Cortex of kidney (tissue), 1 donor: ENCODE results near the gene SRC.

Source experiments
- DNase-seq: peaks from one replicate; lab custom pipeline; 2025; lab: John Stamatoyannopoulos, UW

Gene SRC

DNA sequence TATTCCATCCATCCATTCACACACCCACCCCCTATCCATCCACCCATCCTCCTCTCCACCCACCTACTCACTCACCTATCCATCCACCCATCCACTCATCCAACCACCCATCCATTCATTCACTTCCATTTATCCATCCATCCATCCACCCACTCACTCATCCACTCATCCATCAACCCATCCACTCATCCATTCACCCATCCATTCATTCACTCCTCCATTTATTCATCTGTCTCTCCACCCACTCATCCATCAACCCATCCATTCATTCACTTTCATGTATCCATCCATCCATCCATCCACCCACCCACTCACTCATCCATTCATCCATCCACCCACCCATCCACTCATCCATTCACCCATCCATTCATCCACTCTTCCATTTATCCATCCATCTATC lies 84.1 kb downstream of the SRC start:
- no peak for DNase-seq

DNA sequence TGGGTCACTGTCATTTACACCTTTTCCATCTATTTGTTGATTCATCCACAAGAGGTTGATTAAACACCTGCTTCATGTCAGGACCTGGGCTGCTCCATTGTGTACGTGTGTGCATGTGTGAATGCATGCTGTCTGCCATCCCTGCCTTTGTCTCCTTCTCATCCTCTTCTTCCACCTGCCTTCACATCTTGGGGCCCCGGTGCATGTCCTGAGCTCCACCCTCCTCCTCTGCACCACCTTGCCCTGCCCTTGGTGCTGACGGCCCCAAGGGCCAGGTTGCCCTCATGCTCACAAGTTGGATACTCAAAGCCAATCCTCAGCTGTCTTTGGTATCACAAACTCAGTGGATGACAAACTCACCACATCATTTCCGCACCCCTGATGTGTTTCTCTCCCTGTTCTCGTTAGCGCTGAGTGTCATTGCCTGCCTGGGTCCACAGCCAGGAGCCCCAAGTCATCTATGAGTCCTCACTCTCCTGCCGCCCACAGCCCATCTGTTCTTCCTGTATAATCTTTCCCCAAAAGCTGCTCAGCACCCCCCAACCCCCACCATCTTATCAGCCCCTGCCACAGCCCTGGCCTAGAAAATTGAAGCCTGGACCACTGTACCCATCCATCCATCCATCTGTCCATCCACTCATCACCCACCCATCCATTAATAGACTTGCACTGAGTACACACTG lies 85.0 kb downstream of the SRC start:
- no peak for DNase-seq

DNA sequence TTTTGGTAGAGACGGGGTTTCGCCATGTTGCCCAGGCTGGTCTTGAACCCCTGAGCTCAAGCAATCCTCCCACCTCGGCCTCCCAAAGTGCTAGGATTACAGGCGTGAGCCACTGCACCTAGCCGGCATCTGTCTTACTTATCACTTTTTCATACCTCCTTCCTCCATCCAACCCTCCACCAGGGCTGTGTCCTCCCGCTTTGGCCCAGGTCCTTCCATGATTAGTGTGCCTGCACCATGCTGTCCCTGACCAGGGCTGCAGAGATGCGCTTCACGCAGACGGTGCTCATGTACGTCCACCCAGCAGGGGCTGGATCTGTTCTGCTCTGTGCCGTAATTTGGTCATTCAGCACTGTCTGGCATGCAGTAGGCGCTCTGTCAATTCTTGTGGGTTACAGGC lies 85.8 kb downstream of the SRC start:
- no peak for DNase-seq

DNA sequence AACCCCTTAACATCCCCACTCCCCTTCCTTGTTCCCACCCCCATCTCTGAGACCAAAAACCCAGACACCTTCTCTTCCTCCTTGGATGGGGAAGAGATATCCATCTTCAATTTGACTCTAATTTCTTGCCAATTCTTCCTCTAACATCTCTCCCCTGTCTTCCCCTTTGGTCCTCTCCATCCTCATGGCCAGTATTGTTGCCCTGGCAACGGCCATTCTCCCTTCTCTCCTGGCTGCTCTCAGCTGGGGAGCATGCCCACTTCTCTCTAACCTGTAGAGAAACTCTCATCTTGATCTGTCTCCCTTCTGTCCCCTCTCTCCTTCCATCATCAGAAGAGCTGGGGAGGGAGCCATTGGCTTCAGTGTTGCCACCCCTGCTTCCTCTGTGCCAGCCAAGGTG lies 86.7 kb downstream of the SRC start:
- no peak for DNase-seq

DNA sequence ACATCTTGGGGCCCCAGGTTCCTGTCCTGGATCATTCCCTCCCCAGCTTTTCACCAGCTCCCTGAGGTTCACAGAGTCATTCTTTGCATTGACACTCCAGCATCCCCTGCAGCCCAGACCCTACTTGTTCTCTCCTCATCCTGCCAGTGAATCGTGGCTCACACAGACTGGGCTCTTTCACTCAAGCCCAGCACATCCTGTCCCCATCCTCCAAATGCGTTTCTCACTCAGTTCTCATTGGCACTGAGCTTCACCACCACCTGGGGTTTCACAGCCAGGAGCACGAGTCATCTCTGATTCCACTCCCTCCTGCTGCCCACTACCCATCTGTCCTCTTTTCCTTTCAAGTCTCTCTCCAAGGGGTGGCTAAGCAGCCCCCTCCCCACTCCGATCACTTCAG lies 89.7 kb downstream of the SRC start:
- no peak for DNase-seq

DNA sequence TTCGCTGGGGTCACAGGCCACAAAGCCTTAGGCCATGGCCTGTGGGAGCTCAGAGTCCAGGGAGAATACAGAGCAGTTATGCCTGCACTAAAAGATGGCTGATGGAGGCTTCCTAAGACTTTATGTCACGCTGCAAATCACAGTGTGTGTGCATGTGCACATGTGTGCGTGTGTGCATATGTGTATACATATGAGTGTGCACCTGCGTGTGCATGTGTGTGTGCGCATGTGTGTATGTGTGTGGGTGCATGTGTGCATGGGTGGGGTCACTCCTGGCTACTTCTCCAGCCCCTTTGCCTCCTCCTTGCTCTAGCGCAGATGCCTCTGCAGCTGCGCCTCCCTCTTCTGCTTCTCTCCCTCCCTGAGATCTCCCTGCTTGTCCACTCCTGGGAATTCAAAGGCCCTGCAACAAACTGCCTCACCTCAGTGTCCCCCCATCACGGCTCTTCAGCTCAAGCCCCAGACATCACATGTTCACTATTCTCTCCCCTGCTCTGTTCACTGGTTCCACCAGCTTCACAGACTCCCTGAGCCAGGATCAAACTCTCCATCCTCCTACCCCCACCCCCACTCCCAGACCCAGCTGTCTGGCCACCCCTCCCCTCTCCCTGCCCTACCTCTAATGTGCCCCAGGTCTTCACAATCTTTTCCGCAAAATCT lies 90.7 kb downstream of the SRC start:
- DNase-seq: no peak

DNA sequence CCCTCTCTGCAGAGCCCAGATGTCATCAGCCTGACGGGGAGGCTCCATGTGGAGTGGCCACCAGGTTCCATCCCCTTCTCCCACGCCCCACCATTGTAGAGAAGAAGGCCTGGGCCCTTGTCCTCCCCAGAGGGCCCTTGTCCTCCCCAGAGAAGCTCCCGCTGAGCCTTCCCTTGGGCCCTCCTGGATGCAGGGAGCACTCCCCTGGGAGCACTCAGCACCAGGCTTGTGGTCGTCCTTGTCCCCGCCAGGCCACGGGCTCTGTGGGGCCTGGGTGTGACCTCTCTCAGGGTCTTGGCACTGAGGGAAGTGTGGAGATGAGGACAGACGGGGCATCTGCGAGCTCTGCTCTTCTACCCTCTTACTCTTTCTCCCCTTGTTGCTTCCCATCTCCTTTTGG lies 91.7 kb downstream of the SRC start:
- no peak for DNase-seq

DNA sequence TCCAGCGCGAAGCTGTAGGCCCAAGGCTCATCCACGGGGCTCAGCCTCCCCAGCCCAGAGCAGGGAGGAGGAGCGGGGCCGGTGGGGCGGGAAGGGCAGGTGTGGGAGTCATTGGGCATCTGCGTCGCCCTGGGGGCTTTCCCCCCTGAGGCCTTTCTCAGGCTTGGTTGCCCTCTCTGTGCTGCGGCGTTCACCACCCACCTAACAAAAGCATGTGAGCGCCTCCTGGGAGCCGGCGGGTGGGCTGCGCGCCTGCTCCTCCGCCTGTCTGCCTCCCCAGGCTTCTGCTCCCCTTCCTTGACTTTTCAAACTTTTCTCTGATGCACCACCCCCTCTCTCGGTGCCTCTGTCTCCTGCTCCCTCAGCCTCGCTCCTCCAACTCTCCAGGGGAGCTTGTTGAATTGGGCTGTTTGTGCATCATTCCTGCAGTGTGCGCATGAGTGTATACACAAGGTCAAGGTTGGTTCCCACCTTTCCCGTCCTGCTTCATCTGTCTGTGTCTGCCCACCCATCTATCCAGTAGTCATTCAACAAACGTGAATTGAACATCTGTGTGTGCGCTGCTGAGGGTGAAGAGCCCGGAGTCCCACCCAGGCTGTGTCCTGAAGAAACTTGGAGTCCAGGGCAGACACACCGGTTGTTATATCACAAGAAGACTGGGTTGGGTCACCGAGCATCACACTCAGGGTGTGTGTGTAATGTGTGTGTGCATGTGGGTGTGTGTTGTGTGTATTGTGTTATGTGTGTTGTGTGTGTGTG lies 92.7 kb downstream of the SRC start:
- no peak for DNase-seq

DNA sequence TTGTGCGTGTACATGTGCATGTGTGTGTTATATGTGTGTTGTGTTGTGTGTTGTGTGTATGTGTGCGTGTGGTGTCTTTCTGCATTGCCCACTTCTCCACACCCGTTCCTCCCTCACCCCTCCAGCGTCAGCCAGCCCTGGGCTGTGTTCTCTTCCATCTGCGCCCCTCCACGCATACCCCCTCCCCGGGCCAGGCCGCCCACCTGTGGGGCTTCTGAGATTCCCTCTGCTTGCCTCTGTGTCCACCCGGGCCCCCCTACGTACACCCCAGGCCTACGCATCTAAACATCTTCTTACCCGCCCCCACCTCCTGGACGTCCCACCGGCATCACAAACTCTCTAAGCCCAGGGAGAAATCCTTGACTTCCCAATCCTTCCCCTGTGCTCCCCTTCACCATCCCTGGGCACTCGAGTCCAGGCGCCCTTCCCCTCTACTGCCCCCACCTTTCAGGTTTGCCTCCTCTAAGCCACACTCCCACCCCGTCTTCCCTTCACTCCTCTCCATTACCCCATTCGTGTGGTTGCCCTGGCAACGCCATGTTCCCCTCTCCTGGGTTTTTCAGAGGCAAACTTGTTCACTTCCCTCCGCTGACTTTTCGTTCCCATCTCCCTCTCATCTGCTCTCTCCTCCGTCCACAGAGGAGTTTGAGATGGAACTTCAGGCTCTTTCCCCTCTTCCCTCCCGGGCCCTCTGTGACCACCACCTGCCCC lies 93.4 kb downstream of the SRC start:
- no peak for DNase-seq

DNA sequence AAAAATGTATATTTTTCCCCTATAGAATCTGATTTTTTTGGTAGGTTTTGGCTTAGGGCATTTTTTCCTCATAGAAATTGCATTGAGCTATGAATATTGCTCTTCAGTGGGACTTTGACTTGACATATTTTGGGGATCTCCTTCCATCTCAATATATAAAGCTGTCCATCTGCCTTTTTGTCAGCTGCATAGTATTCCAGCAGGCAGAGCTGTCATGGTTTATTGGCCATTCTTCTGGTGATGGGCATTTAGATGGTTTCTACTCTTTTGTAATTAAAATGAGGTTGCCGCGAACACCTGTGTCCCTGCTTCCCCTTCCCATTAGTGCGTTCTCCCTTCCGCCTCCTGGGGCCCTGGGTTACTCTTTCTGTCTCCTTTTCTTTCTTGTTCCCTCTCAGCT lies 95.1 kb downstream of the SRC start:
- DNase-seq: no peak

DNA sequence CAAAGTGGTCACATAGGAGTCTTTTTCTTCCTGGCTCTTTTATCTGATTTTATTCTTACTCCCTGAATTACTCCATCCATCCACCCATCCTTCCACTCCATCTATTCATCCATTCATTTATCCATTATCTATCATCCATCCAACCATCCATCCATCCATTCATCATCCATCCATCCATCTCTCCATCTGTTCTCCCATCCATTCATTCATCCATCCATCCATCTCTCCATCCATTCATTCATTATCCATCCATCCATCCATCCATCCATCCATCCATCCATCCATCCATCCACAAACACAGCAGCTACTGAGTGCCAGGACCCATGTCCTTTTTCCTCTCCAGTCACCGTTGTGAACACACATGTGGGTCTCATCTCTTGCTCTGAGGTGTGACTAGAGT lies 96.6 kb downstream of the SRC start:
- no peak for DNase-seq

DNA sequence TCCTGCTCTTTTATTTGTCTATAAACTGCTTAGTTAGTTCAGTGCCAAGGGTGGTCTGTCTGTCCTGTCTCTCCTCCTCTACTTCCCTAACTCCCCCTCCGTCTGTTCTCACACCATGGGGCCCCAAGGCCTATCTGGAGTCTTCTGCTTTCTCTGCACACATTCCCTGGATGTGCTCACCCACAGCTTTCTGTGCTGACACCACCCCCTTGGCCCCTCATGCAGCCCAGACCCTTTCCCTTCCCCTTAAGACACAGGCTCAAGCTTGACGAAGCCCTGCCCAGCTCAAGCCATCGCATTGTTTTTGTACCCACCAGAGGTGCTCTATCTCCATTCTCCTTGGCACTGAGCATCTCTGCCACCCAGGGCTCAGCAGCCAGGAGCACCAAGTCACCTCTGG lies 97.0 kb downstream of the SRC start:
- DNase-seq: no peak

DNA sequence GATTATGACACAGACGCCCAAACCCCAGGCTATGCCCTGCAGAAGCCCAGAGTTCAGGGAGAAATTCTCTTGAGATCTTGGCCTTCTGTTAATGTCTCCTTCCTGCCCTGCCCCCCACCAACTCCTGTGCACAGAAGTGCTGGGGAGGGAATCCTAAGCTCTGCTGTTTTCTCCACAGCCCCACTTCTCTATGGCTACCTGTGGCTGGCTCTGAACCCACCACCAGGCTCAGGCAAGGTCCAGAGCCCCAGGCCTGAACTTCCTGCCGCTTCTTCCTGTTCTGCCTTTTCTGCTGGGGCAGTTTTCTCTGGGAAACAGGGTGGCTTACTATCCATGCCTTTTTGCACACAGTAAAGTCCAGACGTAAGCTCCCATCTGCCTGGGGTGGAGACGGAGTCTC lies 97.7 kb downstream of the SRC start:
- no peak for DNase-seq

DNA sequence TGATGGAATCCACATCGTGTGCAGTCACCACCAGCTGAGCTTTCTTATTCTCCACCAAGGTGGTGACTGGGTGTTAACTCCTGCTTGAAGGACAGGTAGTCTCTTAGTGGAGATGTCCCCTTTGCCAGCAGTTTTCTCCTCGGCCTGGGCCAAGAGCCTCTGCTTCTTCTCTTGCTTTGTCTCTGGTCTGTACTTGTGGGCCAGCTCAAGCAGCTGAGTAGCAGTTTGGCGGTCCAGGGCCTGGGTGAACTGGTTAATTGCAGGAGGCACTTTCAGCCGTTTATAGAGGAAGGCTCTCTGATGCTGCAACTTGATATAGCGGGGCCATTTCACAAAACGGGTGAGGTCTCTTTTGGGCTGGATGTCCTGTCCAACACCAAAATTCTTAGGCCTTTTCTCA lies 99.1 kb downstream of the SRC start:
- DNase-seq: no peak

DNA sequence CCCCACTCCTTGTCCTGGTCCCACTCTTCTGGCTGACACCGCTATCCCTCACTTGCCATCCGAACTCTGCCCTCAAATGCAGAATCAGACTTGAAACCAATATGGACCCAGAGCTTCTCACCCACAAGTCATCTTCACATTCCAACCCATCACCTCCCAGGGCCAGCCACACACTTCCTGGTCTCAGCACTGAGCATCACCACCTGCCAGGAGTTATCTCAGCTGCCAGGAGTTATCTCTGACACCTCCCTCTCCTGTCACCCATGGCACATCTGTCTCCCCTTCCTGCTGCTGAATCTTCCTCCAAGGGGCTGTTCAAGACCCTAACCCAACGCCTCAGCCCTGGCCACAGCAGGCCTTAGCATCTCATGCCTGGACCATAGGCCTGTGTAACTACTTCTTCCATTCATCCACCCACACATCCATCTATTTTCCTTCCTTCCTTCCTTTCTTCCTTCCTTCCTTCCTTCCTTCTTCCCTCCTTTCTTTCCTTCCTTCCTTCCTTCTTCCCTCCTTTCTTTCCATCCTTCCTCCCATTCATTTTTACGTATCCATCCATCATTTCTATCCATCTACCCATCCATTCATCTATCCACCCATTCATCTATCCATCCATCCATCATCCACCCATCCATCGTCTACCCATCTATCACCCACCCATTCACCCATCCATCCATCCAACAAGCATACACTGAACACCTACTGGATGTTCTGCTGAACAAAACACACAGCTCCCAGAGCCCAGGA lies 100.5 kb downstream of the SRC start:
- DNase-seq: no peak

DNA sequence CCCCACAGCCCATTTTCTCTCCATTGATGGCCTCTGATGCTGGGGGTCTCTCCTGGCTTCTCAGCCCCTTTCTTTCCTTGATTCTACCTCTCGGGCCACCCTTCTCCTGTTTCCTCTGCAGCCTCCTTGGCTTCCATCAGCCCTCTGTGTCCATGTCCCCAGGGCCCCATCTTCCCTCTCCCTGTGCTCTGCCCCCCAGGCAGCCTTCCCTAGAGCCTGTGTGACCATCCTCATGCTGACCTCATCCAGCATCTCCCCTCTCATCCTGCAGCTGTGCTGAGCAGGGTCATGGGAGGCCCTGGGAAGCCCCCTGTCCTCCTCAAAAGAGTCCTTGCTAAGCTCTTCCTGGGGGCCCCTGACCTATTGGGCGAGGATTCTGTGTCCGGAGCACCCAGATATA lies 101.7 kb downstream of the SRC start:
- DNase-seq: no peak

DNA sequence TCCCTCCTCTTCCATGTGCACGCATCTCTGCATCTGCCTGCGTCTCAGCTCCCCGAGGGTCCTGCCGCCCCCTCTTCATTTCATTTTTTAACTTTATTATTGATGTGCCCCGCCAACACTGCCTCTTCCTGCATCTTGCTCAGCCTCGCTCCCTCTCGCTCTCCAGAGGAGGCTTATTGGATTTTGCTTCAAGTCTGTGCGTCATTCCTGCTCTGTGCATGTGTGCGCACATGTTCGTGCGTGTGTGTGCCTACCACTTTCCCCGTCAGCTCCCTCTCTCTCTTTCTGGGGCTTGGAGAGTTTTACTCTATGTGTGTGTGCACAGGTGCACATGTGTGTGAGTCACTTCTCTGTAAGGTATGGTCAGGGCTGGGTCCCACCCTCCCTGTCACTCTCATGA lies 103.3 kb downstream of the SRC start:
- no peak for DNase-seq

DNA sequence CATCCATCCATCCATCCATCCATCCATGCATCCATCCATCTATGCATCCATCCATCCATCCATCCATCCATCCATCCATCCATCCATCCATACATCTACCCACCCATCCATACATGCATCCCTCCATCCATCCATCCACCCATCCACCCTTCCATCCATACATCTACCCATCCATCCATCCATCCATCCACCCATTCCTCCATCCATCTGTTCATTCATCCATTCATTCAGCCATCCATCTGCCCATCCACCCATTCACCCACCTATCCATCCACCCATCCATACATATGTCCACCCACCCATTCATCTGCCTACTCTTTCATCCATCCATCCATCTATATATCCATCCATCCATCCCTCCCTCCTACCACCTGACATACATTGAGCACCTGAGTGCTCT lies 104.4 kb downstream of the SRC start:
- no peak for DNase-seq

DNA sequence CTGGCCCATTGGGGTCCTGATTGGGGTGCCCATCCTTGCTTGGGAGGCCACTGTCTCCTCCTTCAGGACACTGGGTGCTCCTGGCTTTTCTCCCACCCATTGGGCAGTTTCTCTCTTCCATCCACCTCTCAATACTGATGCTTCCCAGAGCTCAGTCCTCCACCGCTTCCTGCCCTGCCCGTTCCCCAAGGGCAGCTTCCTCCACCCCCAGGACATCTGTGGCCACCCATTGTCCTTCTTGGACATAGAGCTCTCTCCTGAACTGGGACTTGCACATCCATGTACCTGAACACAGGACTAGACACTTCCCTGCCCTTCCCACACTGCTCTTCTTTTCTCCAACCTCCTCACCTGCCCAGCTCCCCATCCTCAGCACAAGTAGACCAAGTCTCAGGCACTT lies 105.7 kb downstream of the SRC start:
- DNase-seq: no peak

DNA sequence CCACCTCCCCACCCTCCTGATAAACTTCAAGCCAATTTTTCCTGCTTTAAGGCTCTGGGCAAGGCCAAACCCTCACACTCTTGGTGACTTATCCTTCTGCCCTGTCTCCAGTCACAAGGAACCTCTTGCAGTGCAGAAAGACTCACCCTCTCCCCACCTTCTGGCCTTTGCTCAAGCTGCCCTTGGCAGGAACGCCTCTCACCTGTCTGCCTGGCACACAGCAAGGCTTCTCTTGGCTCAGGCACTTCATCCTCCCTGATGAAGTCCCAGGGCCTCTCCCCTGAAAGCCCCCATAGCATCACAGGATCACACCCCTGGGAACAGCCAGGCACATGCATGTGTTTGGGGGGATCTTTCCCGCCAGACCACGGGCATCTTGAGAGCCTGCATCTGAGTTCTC lies 106.3 kb downstream of the SRC start:
- DNase-seq: no peak

DNA sequence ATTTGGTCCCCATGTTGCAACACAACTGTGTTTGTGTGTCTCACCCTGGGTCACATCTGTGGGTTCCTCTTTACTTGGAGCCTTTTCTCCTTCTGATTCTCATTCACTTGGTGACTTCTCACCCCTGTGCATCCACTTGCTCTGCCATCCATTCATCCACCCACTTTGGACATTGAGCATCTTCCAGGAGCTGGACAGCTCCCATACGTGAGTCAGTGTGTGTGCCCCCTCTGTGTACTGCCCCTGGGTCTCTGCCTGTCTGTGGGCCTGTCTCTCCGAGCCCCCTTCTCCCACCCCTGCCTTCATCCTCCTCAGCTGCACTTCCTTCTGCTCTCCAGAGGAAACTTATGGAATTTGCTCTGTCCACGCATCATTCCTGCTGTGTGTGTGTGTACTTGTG lies 107.3 kb downstream of the SRC start:
- no peak for DNase-seq

DNA sequence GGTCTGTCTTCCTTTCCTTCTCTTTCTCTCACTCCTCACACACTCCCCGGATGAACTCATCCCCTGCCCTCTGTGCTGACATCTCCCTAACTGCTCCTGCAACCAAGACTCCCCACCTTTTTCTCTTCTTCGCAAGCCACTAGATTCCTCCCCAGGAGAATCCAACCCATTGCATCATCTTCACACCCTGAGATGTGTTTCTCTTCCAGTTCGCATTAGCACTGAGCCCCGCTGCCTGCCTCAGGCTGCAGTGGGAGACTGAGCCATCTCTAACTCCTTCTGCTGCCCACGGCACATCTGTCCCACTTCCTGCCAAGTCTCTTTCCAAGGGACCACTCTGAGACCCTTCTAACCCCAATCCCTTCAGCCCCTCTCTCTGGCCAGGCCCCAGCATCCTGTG lies 107.9 kb downstream of the SRC start:
- no peak for DNase-seq
